Measurements from ENCODE around the gene NIPSNAP2.
"Not testable (repeated sequence)": the region's sequence is repeated elsewhere in the genome, so short reads cannot be mapped to it uniquely, and the experiment has no call there.

The NIPSNAP2 gene

DNA sequence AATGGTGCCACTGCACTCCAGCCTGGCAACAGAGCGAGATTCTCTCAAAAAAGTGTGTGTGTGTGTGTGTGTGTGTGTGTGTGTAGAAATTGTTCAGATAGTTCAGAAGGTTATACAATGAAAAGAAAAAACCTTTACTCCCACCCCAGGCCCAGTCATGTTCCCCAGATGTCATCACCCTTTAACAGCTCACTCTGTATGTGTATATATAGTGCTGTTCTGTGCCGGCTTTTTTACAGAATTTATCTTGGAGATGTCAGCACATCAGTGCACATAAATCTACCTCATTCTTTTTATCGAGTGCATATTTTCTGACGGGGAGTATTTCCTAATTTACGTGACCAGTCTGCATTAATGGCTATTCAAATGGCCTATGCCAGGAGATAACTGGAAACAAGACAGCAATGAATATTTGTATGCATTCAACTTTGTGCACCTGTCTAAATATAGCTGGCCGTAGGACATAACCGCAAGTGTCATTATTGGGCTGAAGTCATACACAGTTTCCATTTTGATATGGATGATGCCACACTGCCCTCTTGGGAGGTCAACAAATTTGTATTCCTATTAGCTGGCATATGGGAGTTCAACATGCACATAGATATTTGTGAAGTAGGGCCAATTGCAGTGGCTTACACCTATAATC is 11.7 kb downstream of the NIPSNAP2 start:
- DNase-seq (ENCODE audit: low read depth in 2 of 2) = no peak

GRCh38 chr7:55977831-55978230 is 13.4 kb downstream of the NIPSNAP2 start:
- no peak for DNase-seq (ENCODE audit: low read depth in 2 of 2)

- DNase-seq (ENCODE audit: low read depth in 2 of 2) = no peak
Observed at GRCh38 chr7:55980266-55980665, 15.9 kb downstream of the NIPSNAP2 start.

GRCh38 chr7:55983537-55983936 is 19.2 kb downstream of the NIPSNAP2 start:
- no peak for DNase-seq (ENCODE audit: low read depth in 2 of 2)

GRCh38 chr7:55992346-55992745 is 28.0 kb downstream of the NIPSNAP2 start:
- no peak for DNase-seq (ENCODE audit: low read depth in 2 of 2)

DNA sequence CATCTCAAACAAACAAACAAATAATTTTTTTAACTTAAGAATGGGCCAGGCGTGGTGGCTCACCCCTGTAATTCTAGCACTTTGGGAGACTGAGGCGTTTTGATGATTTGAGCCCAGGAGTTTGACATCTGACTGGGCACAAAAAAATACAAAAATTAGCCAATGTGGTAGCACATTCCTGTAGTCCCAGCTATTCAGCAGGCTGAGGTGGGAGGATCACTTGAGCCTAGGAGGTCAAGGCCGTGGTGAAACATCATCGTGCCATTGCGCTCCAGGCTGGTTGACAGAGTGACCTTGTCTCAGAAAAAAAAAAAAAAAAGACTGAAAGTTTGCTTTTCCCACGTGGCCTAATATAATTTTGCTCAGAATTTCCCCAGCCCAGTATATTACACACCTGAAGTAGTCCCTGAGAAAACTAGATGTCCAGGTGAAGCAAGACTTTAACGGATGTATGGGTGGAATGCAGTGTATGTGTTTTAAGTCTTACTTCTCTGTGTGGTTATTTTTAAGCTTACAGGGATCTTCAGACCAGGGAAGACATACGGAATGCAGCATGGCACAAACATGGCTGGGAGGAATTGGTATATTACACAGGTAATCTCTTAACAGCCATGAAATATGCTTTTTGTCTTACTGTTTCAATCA is 32.6 kb downstream of the NIPSNAP2 start:
- no peak for DNase-seq (ENCODE audit: low read depth in 2 of 2)

- no peak for DNase-seq (ENCODE audit: low read depth in 2 of 2)
Observed at GRCh38 chr7:56003749-56004148, 39.4 kb downstream of the NIPSNAP2 start.

DNA sequence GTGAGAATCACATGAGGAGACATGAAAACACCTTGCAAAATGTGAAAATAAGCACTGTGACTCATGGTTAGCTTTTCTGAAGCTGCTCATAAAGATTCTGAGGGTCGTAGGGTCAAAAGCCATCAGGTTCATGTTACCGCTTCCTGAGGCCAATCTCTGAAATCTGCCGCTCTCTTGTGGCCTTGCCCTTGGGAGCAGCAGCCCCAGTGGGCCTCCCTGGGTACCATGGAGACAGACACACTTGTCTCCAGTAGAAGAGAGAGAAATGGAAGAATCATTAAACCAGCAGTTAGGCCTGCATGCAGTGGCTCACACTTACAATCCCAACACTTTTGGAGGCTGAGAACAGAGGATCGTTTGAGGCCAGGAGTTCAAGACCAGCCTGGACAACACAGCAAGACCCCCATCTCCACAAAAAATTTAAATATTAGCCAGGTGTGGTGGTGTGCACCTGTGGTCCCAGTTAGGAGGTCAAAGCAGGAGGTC is 42.8 kb downstream of the NIPSNAP2 start:
- DNase-seq (ENCODE audit: low read depth in 2 of 2) = no peak

DNA sequence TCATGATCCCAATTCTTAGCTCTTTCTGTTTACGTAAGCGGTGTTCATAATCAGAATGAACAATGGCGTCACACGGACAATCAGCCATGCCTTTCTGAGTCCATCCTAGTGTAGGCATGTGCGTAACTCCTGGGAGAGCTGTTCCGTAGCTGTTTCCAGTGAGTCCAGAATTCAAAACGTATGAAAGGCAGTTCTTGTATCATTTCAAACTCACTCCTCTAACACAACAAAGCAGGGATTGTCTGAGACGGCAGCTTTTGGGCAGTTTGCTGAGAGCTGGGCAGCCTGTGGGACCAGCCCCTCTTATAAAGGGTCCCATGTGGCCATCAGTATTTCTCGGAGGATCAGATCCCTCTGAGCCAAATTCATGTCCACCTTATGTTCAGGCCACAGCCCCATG is 43.5 kb downstream of the NIPSNAP2 start:
- DNase-seq (ENCODE audit: low read depth in 2 of 2) = no peak

DNA sequence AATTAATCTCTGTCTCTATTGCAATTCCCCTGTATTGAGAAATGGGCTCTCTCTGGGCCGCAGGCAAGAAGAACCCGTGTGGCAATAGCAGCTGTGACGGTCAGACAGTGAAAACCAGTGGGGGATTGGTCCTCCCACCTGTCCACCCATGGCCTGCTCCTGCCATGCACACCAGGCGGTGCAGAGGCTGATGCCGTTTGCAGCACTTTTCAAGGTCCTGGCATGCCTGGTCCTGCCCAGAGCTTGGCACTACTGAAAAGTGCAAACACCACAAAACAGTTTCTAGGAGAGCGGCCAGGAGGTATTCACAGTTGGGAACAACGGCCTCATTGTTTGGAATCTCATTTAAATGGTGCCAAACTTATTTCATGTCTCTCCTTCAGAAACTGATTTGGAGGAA is 45.3 kb downstream of the NIPSNAP2 start:
- DNase-seq (ENCODE audit: low read depth in 2 of 2) = no peak

GRCh38 chr7:56017015-56017414 is 52.6 kb downstream of the NIPSNAP2 start:
- DNase-seq (ENCODE audit: low read depth in 2 of 2) = not testable (repeated sequence)

DNA sequence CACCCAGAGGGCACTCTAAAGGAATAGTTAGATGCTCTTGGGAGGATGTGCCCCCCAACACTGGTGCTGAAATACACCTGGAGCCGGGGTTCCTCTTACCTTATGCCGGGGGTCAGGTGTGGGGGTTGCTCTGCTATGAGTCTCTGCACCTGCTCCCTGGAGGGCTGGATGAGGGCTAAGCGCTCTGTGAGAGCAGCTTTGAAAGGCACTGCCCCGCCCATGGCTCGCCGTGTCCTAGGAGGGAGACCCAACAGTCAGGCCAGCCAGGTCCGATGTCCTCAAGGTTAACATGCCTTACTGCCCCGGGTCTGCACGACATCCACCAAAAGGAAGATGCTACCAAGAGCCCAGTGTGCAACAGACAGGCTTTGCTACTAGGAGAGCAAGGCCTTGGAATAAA is 55.1 kb downstream of the NIPSNAP2 start:
- DNase-seq (ENCODE audit: low read depth in 2 of 2) = no peak

GRCh38 chr7:56023500-56023899 is 59.1 kb downstream of the NIPSNAP2 start:
- DNase-seq (ENCODE audit: low read depth in 2 of 2) = no peak

DNA sequence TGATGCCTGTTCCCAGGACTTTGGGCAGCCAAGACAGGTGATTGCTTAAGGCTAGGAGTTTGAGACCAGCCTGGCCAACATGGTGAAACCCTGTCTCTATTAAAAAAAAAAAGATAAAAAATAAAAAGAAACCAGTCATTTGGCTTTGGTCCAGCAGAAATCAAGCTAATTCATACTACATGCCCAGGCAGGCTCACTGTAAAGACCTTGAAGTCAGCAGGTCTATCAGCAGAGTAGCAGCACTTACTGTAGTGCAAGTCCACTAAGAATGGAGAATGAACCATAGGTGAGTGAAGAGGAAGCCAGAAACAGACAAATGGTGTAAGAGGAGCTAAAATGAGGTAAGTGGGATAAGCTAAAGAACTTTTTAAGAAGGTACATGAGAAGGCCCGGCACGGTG is 62.2 kb downstream of the NIPSNAP2 start:
- DNase-seq (ENCODE audit: low read depth in 2 of 2) = no peak

GRCh38 chr7:56028942-56029630 is 64.7 kb downstream of the NIPSNAP2 start:
- no peak for DNase-seq (ENCODE audit: low read depth in 2 of 2)

GRCh38 chr7:56030340-56030739 is 66.0 kb downstream of the NIPSNAP2 start:
- DNase-seq (ENCODE audit: low read depth in 2 of 2) = no peak

- DNase-seq (ENCODE audit: low read depth in 2 of 2) = not testable (repeated sequence)
Observed at GRCh38 chr7:56031556-56031955, 67.2 kb downstream of the NIPSNAP2 start.

- not testable (repeated sequence) for DNase-seq (ENCODE audit: low read depth in 2 of 2)
Observed at GRCh38 chr7:56032578-56032977, 68.2 kb downstream of the NIPSNAP2 start.

GRCh38 chr7:56033671-56034432 is 69.5 kb downstream of the NIPSNAP2 start:
- DNase-seq (ENCODE audit: low read depth in 2 of 2) = peak; percentile 19 to 42

DNA sequence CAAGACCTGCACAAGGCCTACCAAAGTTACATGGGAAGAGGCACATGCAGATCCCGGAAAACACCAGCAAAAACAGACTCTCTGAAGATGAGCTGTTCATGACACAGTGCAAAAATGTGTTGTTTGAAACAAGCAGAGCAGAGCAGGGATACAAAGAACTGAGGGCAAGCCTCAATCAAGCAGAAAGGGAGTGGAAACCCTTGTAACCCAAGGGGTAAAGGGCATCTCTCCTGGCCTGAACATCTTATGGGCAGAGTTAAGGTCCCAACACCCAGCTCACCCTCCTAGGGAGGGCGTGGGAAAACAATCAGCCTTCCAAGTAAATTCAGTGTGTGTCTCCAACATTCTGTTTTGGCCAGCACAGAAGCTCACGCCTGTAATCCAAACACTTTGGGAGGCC is 76.3 kb downstream of the NIPSNAP2 start:
- DNase-seq (ENCODE audit: low read depth in 2 of 2) = no peak

GRCh38 chr7:56045758-56046157 is 81.4 kb downstream of the NIPSNAP2 start:
- DNase-seq (ENCODE audit: low read depth in 2 of 2) = not testable (repeated sequence)
